ENCODE measurements around the gene ADAMTS16.

Gene ADAMTS16

GRCh38 chr5:5165541-5166002 lies 25.4 kb downstream of the ADAMTS16 start:
- no peak overlapping the region for H3K4ac ChIP-seq (ENCODE audit: low read depth, low read length)
- peaks cover 3% of the 10 kb centered on the region in 2 experiments for H3K4me1 ChIP-seq (ENCODE audit: control insufficient read depth in 1 of 2, insufficient read depth in 2 of 2, low read length in 2 of 2)
- H2AK5ac ChIP-seq (ENCODE audit: low read length) = no peak overlapping the region
- no peak overlapping the region for H4K8ac ChIP-seq (ENCODE audit: low read depth, low read length)
- peak; percentile 77 to 88 for DNase-seq
- no peak overlapping the region for H2BK12ac ChIP-seq (ENCODE audit: low read length)
- no peak overlapping the region for H3K14ac ChIP-seq (ENCODE audit: low read length)
- no peak overlapping the region for H3K9ac ChIP-seq (ENCODE audit: low read length)
- no peak overlapping the region for H3K4me2 ChIP-seq (ENCODE audit: low read length)
- H3K79me2 ChIP-seq (ENCODE audit: control insufficient read depth, insufficient read depth, low read length, poor library complexity) = no peaks in the 10 kb centered on the region
- no peak overlapping the region for H4K12ac ChIP-seq (ENCODE audit: low read depth, low read length)
- no peak overlapping the region for H3K23ac ChIP-seq (ENCODE audit: low read length)
- no peaks in the 10 kb centered on the region for H3K9me3 ChIP-seq (ENCODE audit: insufficient read depth, low read depth, low read length)
- H2AFZ ChIP-seq (ENCODE audit: insufficient read depth, low read length, poor library complexity) = no peak overlapping the region
- H4K91ac ChIP-seq (ENCODE audit: low read depth, low read length) = no peak overlapping the region
- H2BK5ac ChIP-seq (ENCODE audit: low read depth, low read length, poor library complexity) = no peak overlapping the region
- no CpG with 5 or more reads among the region's 9 CpGs for WGBS (ENCODE audit: extremely low coverage, insufficient coverage, insufficient read length)
- H3K36me3 ChIP-seq (ENCODE audit: control insufficient read depth in 1 of 2, insufficient read depth in 2 of 2, low read length in 2 of 2) = no peaks in the 10 kb centered on the region
- no peak overlapping the region for H2BK120ac ChIP-seq (ENCODE audit: insufficient read depth, low read length, poor library complexity)
- H3K18ac ChIP-seq (ENCODE audit: low read length) = no peak overlapping the region
- no peaks in the 10 kb centered on the region for H3K79me1 ChIP-seq (ENCODE audit: low read length)
- H3K27me3 ChIP-seq (ENCODE audit: insufficient read depth, low read length) = no peaks in the 10 kb centered on the region
- no peak overlapping the region for H3K4me3 ChIP-seq (ENCODE audit: low read depth, low read length)
- no peak overlapping the region for H3K27ac ChIP-seq (ENCODE audit: low read depth, low read length)

DNA sequence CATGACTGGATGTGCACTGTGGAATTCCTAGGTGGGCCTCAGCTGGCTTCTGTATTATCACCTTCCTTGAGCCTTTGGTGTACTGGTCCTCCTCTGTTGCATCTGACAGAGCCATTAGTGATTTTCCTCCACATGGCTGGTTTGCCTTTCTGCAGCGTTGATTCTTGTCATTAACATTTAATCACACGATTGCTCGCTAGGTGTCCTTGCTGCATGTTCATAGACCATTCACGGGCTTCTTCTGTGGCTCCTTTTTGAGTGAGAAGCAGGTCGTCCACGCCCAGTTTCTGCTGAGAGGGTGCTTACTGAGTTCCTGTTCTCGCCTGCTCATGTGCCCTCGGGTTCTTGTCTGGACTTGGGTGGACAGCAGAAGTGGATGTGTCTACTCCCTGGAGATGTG lies 29.3 kb downstream of the ADAMTS16 start:
- Histone ChIP-seq H3K9ac (ENCODE audit: low read length) (no peak overlapping the region), H3K4me3 (ENCODE audit: low read depth, low read length) (no peak overlapping the region), H3K27me3 (ENCODE audit: insufficient read depth, low read length) (no peaks in the 10 kb centered on the region), H3K4ac (ENCODE audit: low read depth, low read length) (no peak overlapping the region), H3K36me3 (ENCODE audit: control insufficient read depth in 1 of 2, insufficient read depth in 2 of 2, low read length in 2 of 2) (no peaks in the 10 kb centered on the region), H4K8ac (ENCODE audit: low read depth, low read length) (no peak overlapping the region), H2BK12ac (ENCODE audit: low read length) (no peak overlapping the region), H3K23ac (ENCODE audit: low read length) (no peak overlapping the region), H2AK5ac (ENCODE audit: low read length) (no peak overlapping the region), H3K4me1 (ENCODE audit: control insufficient read depth in 1 of 2, insufficient read depth in 2 of 2, low read length in 2 of 2) (peaks cover 3% of the 10 kb centered on the region in 2 experiments), H3K18ac (ENCODE audit: low read length) (no peak overlapping the region), H2AFZ (ENCODE audit: insufficient read depth, low read length, poor library complexity) (no peak overlapping the region), H3K79me1 (ENCODE audit: low read length) (no peaks in the 10 kb centered on the region), H4K12ac (ENCODE audit: low read depth, low read length) (no peak overlapping the region), H2BK120ac (ENCODE audit: insufficient read depth, low read length, poor library complexity) (no peak overlapping the region), H3K4me2 (ENCODE audit: low read length) (no peak overlapping the region), H3K27ac (ENCODE audit: low read depth, low read length) (no peak overlapping the region), H4K91ac (ENCODE audit: low read depth, low read length) (no peak overlapping the region), H3K79me2 (ENCODE audit: control insufficient read depth, insufficient read depth, low read length, poor library complexity) (no peaks in the 10 kb centered on the region), H3K9me3 (ENCODE audit: insufficient read depth, low read depth, low read length) (no peaks in the 10 kb centered on the region), H2BK5ac (ENCODE audit: low read depth, low read length, poor library complexity) (no peak overlapping the region), H3K14ac (ENCODE audit: low read length) (no peak overlapping the region)
- no CpG with 5 or more reads among the region's 8 CpGs for WGBS (ENCODE audit: extremely low coverage, insufficient coverage, insufficient read length)
- no peak for DNase-seq

GRCh38 chr5:5178136-5178535 lies 38.0 kb downstream of the ADAMTS16 start:
- Histone ChIP-seq H3K9me3 (ENCODE audit: insufficient read depth, low read depth, low read length) (no peaks in the 10 kb centered on the region), H2BK5ac (ENCODE audit: low read depth, low read length, poor library complexity) (no peak overlapping the region), H2BK120ac (ENCODE audit: insufficient read depth, low read length, poor library complexity) (no peak overlapping the region), H4K12ac (ENCODE audit: low read depth, low read length) (no peak overlapping the region), H3K79me2 (ENCODE audit: control insufficient read depth, insufficient read depth, low read length, poor library complexity) (no peaks in the 10 kb centered on the region), H3K79me1 (ENCODE audit: low read length) (peaks cover 2% of the 10 kb centered on the region), H3K27me3 (ENCODE audit: insufficient read depth, low read length) (no peaks in the 10 kb centered on the region), H3K9ac (ENCODE audit: low read length) (no peak overlapping the region), H4K8ac (ENCODE audit: low read depth, low read length) (no peak overlapping the region), H3K4ac (ENCODE audit: low read depth, low read length) (no peak overlapping the region), H2AFZ (ENCODE audit: insufficient read depth, low read length, poor library complexity) (no peak overlapping the region), H3K27ac (ENCODE audit: low read depth, low read length) (no peak overlapping the region), H3K4me3 (ENCODE audit: low read depth, low read length) (no peak overlapping the region), H2AK5ac (ENCODE audit: low read length) (no peak overlapping the region), H3K36me3 (ENCODE audit: control insufficient read depth in 1 of 2, insufficient read depth in 2 of 2, low read length in 2 of 2) (no peaks in the 10 kb centered on the region), H2BK12ac (ENCODE audit: low read length) (no peak overlapping the region), H3K14ac (ENCODE audit: low read length) (no peak overlapping the region), H3K18ac (ENCODE audit: low read length) (no peak overlapping the region), H3K23ac (ENCODE audit: low read length) (no peak overlapping the region), H3K4me2 (ENCODE audit: low read length) (no peak overlapping the region), H3K4me1 (ENCODE audit: control insufficient read depth in 1 of 2, insufficient read depth in 2 of 2, low read length in 2 of 2) (peaks cover 0 to 2% of the 10 kb centered on the region in 2 experiments), H4K91ac (ENCODE audit: low read depth, low read length) (no peak overlapping the region)
- no CpG with 5 or more reads among the region's 4 CpGs for WGBS (ENCODE audit: extremely low coverage, insufficient coverage, insufficient read length)
- DNase-seq = no peak

DNA sequence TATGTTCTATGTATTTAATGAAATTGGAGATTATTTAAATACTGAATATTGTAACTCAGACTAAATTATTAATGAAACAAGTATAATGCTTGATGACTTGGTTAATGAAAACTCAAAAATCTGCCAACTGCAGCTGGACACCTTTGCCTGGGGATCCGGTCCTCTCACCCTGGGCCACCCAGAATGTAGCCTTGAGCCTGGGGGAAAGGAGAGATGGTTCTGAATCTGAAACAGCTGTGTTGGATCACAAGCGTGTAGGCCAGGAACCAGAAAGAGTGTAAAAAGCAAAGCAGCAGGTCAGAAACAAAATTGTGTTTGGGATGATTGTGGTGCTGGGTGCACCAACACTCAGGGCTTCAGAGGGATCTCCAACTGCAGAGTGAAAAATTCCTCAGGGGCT lies 38.5 kb downstream of the ADAMTS16 start:
- Histone ChIP-seq H3K4me2 (ENCODE audit: low read length) (no peak overlapping the region), H4K8ac (ENCODE audit: low read depth, low read length) (no peak overlapping the region), H3K4me3 (ENCODE audit: low read depth, low read length) (no peak overlapping the region), H4K91ac (ENCODE audit: low read depth, low read length) (no peak overlapping the region), H3K36me3 (ENCODE audit: control insufficient read depth in 1 of 2, insufficient read depth in 2 of 2, low read length in 2 of 2) (no peaks in the 10 kb centered on the region), H3K9me3 (ENCODE audit: insufficient read depth, low read depth, low read length) (no peaks in the 10 kb centered on the region), H3K79me2 (ENCODE audit: control insufficient read depth, insufficient read depth, low read length, poor library complexity) (no peaks in the 10 kb centered on the region), H2BK5ac (ENCODE audit: low read depth, low read length, poor library complexity) (no peak overlapping the region), H2AFZ (ENCODE audit: insufficient read depth, low read length, poor library complexity) (no peak overlapping the region), H2AK5ac (ENCODE audit: low read length) (no peak overlapping the region), H3K4ac (ENCODE audit: low read depth, low read length) (no peak overlapping the region), H3K27ac (ENCODE audit: low read depth, low read length) (no peak overlapping the region), H3K4me1 (ENCODE audit: control insufficient read depth in 1 of 2, insufficient read depth in 2 of 2, low read length in 2 of 2) (peaks cover 2 to 7% of the 10 kb centered on the region in 2 experiments), H3K9ac (ENCODE audit: low read length) (no peak overlapping the region), H3K23ac (ENCODE audit: low read length) (no peak overlapping the region), H3K14ac (ENCODE audit: low read length) (no peak overlapping the region), H3K27me3 (ENCODE audit: insufficient read depth, low read length) (no peaks in the 10 kb centered on the region), H3K79me1 (ENCODE audit: low read length) (peaks cover 2% of the 10 kb centered on the region), H2BK120ac (ENCODE audit: insufficient read depth, low read length, poor library complexity) (no peak overlapping the region), H2BK12ac (ENCODE audit: low read length) (no peak overlapping the region), H3K18ac (ENCODE audit: low read length) (no peak overlapping the region), H4K12ac (ENCODE audit: low read depth, low read length) (no peak overlapping the region)
- no CpG with 5 or more reads among the region's 2 CpGs for WGBS (ENCODE audit: extremely low coverage, insufficient coverage, insufficient read length)
- no peak for DNase-seq

All from trophoblast cell (in vitro differentiated cells and primary cell).